ENCODE data around the gene CHRM4.

- TF ChIP-seq POLR2AphosphoS5 (IDR thresholded peaks at IDR 0.05) (no peak), CTCF (IDR thresholded peaks at IDR 0.05) (no peak)
Measured at GRCh38 chr11:46372086-46372485, 19.5 kb downstream of the CHRM4 start.
